A673 (cell line): ENCODE measurements around the gene NCKAP5. TPM values are rescaled to one million over a fixed set of nuclear protein-coding genes. Genes with fewer than 3 reads are reported as not detected.

Experiments
- BruUV-seq: library from RNA; stranded (reverse); fragments of 400-500 nt; replicated peaks from 2 replicates; lab custom pipeline; 2021; lab: Mats Ljungman, UMichigan
- CTCF ChIA-PET: fragments of 300-600 bp; sonication (Branson Sonifier 250); formaldehyde crosslinking; loops from one replicate; lab custom pipeline; 2022; ENCODE audit warnings: antibody characterized with exemption; lab: Charles Lee
- POLR2A ChIA-PET: fragments of 300-600 bp; sonication (Branson Sonifier 250); formaldehyde crosslinking; loops from one replicate; lab custom pipeline; 2022; ENCODE audit warnings: antibody characterized with exemption; ENCODE audit not compliant: low non-redundant PET; lab: Charles Lee
- DNase-seq: peaks from one replicate; pipeline ENCODE4 v3.0.0-alpha.2; 2015; ENCODE audit warnings: low spot score
- H3K27ac ChIP-seq: fragments of 200-600 bp; sonication (generic); 2 replicates; pipeline ENCODE4 v1.5.1; 2016; ENCODE audit warnings: mixed run types, low read depth, mild to moderate bottlenecking, mixed read lengths, antibody characterized with exemption, low read length; ENCODE audit not compliant: poor library complexity, severe bottlenecking
- H3K27me3 ChIP-seq: fragments of 200-600 bp; sonication (generic); replicated peaks from 2 replicates; pipeline ENCODE4 v1.6.1; 2017; ENCODE audit warnings: mixed run types, low read depth, mild to moderate bottlenecking, mixed read lengths, antibody characterized with exemption, low read length; ENCODE audit not compliant: insufficient read depth, poor library complexity
- H3K36me3 ChIP-seq: fragments of 200-600 bp; sonication (generic); 2 replicates; pipeline ENCODE4 v1.6.1; 2016; ENCODE audit warnings: mixed run types, mild to moderate bottlenecking, mixed read lengths, antibody characterized with exemption, low read length; ENCODE audit not compliant: insufficient read depth, poor library complexity, severe bottlenecking
- H3K4me1 ChIP-seq: fragments of 200-600 bp; sonication (generic); 2 replicates; pipeline ENCODE4 v1.6.1; 2017; ENCODE audit warnings: mixed run types, mild to moderate bottlenecking, mixed read lengths, antibody characterized with exemption, low read length; ENCODE audit not compliant: insufficient read depth, poor library complexity, severe bottlenecking
- H3K4me3 ChIP-seq: fragments of 200-600 bp; sonication (generic); 2 replicates; pipeline ENCODE4 v1.5.1; 2016; ENCODE audit warnings: low read depth, mixed run types, mild to moderate bottlenecking, mixed read lengths, low read length; ENCODE audit not compliant: poor library complexity, severe bottlenecking
- H3K9me3 ChIP-seq: fragments of 200-600 bp; sonication (generic); 2 replicates; pipeline ENCODE4 v1.6.1; 2016; ENCODE audit warnings: mixed run types, low read depth, mild to moderate bottlenecking, mixed read lengths, antibody characterized with exemption, low read length; ENCODE audit not compliant: poor library complexity, severe bottlenecking
- EZH2 ChIP-seq: fragments of 200-600 bp; sonication (generic); IDR thresholded peaks from 2 replicates; pipeline ENCODE4 v1.6.1; 2017; ENCODE audit warnings: borderline replicate concordance, low read depth, mild to moderate bottlenecking, mixed read lengths, antibody characterized with exemption, low read length; ENCODE audit not compliant: poor library complexity, severe bottlenecking
- intact Hi-C: fragments of 100-400 bp; cut with micrococcal nuclease; formaldehyde crosslinking; loops from one replicate; pipeline ENCODE4 v1.10.0; 2022; ENCODE audit not compliant: unreplicated experiment
- total RNA-seq: library from RNA; stranded (reverse); gene quantifications from 2 replicates; pipeline ENCODE4 v1.2.3, GENCODE V29; 2021
- TF ChIP-seq, protein P1 (sequence below): fragments of 300-800, 200-600 bp; sonication (generic); conservative IDR thresholded peaks from 2 replicates; pipeline ENCODE4 v1.5.1; 2017; ENCODE audit warnings: low read depth, mild to moderate bottlenecking, antibody characterized with exemption, low read length, moderate library complexity, mixed read lengths

NCKAP5 gene
- total RNA-seq, 1 experiment from 2014 or later, result 26.6 TPM

DNA sequence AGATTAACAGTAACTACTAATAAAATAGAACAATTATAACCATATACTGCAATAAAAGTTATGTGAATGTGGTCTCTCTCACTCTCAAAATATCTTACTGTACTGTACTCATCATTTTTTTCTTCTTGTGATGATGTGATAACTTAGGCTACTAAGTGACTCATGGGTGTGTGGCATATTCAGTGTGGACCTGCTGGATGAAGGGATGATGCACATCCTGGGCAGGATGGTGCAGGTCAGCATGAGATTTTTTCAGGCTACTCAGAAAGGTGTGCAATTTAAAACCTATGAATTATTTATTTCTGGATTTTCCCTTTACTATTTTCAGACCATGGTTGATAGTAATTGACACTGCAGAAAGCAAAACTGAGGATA is 90.7 kb downstream of the NCKAP5 start:
- BruUV-seq, result no TSS peak
- intact Hi-C loops, result no loop called here
- DNase-seq, result no peak

DNA sequence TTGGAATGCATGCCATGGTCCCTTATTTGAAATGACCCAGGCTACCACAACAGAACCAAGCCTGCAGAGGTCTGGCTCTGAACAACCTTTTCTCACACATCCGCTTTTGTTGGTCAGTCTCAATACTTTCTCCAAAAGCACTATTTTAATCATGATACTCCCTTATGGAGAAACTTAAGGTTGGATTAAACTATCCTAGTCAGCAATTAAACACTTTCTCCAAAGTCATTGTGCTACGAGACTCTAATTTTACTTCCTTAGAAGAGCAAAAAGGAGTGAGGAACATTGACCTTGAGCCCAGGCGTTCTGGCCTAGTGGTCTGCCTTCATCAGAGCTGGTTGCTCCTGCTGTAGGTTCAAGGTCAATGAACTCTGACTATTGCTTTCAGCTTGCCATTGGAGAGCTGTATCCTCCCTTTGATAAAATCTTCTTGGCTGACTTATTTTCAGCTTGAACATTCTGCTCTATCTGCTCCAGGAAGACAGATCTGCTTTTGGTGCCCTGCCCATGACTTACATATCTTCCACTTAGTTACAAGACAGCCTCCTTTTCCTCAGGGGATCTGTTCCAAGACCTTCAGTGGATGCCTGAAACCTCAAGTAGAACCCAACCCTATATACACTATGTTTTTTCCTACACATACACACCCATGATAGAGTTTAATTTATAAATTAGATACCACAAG is 91.2 kb downstream of the NCKAP5 start:
- POLR2A ChIA-PET, result no interaction called here
- no peak overlapping the region for H3K4me3 ChIP-seq
- BruUV-seq, result no TSS peak

More for the DNA sequence above, 90.7 kb downstream of the NCKAP5 start:
- H3K4me3 ChIP-seq, result no peak overlapping the region
- no peaks in the 10 kb centered on the region for H3K36me3 ChIP-seq
- no peaks in the 10 kb centered on the region for H3K27me3 ChIP-seq
- TF ChIP-seq EZH2, result no peak
- TF ChIP-seq, protein P1, sequence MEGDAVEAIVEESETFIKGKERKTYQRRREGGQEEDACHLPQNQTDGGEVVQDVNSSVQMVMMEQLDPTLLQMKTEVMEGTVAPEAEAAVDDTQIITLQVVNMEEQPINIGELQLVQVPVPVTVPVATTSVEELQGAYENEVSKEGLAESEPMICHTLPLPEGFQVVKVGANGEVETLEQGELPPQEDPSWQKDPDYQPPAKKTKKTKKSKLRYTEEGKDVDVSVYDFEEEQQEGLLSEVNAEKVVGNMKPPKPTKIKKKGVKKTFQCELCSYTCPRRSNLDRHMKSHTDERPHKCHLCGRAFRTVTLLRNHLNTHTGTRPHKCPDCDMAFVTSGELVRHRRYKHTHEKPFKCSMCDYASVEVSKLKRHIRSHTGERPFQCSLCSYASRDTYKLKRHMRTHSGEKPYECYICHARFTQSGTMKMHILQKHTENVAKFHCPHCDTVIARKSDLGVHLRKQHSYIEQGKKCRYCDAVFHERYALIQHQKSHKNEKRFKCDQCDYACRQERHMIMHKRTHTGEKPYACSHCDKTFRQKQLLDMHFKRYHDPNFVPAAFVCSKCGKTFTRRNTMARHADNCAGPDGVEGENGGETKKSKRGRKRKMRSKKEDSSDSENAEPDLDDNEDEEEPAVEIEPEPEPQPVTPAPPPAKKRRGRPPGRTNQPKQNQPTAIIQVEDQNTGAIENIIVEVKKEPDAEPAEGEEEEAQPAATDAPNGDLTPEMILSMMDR, result no peak
- H3K27ac ChIP-seq, result no peak overlapping the region
- H3K9me3 ChIP-seq, result no peaks in the 10 kb centered on the region
- POLR2A ChIA-PET, result no interaction called here
- H3K4me1 ChIP-seq, result no peaks in the 10 kb centered on the region
- CTCF ChIA-PET, result no interaction called here

DNA sequence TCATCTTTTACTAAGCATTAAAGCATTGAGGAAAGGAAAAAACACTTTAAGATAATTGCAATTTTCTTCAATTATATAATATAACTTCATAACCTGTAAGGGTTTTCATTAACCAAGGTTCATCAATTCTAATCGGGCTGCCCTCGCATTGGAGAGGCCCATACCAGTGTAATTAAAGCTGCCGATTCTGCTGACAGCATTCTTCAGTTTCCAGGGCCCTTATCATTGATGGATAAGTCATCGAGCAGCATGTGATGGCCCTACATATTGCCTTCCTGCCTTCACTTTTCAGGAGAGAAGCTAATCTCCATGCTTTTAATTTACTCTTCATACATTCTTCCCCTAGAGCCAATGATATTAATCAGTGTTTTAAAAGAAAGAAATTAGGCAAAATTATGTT is 92.0 kb downstream of the NCKAP5 start:
- CTCF ChIA-PET, result no interaction called here
- intact Hi-C loops, result no loop called here
- H3K27ac ChIP-seq, result no peak overlapping the region

More for the DNA sequence above, 91.2 kb downstream of the NCKAP5 start:
- no peaks in the 10 kb centered on the region for H3K36me3 ChIP-seq
- no peaks in the 10 kb centered on the region for H3K9me3 ChIP-seq
- H3K27ac ChIP-seq, result no peak overlapping the region
- H3K4me1 ChIP-seq, result no peaks in the 10 kb centered on the region
- no peak for DNase-seq
- CTCF ChIA-PET, result no interaction called here
- TF ChIP-seq EZH2, result no peak
- TF ChIP-seq, protein P1, result no peak
- H3K27me3 ChIP-seq, result no peaks in the 10 kb centered on the region
- intact Hi-C loops, result no loop called here

More for the DNA sequence above, 92.0 kb downstream of the NCKAP5 start:
- POLR2A ChIA-PET, result no interaction called here
- BruUV-seq, result no TSS peak
- Histone ChIP-seq H3K9me3 (no peaks in the 10 kb centered on the region), H3K4me1 (no peaks in the 10 kb centered on the region), H3K36me3 (no peaks in the 10 kb centered on the region), H3K27me3 (no peaks in the 10 kb centered on the region), H3K4me3 (no peak overlapping the region)
- no peak for TF ChIP-seq EZH2
- TF ChIP-seq, protein P1, result no peak
- DNase-seq, result no peak
